ENCODE measurements around the gene CKS1B. TPM values are rescaled to one million over a fixed set of nuclear protein-coding genes. Genes with fewer than 3 reads are reported as not detected.

The CKS1B gene
- total and polyA plus RNA-seq, 4 donors: 32.4 to 57.9 (median 44.4) TPM

DNA sequence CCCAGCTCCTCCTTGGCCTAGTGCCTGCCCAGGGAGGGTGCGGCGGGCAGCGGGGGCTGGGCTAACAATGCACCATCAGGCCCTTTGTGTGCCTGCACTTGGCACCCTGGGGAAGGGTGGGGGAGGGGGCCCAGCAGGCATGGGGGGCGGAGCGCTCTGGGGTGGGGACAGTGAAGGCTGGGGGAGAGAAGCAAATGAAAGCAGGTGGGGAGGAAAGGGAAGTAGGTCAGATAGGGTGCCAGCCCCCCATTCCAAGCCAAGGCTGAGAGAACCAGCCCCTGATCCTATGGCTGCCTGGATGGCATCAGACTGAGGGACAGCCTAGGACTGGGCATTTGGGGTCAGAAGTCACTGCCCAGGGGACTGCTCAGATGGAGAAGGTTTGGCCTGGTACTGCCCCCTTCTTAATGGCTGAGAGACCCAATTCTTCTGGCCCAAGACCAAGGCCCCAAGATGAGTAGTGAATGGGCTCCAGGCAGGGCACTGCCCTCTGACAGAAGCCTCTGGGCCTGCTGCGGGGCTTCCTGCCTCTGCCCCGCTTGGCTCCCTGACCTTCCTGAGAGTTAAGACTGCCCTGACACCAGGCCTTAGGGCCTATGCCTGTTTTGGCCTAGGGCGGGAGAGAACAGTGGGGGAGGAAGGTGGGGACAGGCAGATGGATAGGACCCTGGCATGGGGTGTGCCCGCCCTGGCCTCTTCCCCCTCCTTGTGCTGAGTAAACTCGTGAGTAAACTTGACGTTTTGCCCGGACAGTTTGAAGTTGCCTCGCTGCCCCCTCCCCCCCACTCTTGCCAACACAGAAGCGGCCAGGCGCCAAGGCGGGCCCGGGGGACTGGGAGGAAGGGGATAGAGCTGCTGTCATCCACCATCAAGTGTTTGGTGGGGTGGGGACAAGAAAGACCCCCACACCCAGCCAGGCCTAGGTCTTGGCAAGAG is 30.9 kb downstream of the CKS1B start (continued):
- TF ChIP-seq HNF4G (IDR thresholded peaks at IDR 0.05) (no peak), YY1 (IDR thresholded peaks at IDR 0.05) (peak; percentile 38), FOXA1 (IDR thresholded peaks at IDR 0.05) (peak; percentile 35), SP1 (IDR thresholded peaks at IDR 0.05) (peak; percentile 63)
- TF ChIP-seq, protein P1, sequence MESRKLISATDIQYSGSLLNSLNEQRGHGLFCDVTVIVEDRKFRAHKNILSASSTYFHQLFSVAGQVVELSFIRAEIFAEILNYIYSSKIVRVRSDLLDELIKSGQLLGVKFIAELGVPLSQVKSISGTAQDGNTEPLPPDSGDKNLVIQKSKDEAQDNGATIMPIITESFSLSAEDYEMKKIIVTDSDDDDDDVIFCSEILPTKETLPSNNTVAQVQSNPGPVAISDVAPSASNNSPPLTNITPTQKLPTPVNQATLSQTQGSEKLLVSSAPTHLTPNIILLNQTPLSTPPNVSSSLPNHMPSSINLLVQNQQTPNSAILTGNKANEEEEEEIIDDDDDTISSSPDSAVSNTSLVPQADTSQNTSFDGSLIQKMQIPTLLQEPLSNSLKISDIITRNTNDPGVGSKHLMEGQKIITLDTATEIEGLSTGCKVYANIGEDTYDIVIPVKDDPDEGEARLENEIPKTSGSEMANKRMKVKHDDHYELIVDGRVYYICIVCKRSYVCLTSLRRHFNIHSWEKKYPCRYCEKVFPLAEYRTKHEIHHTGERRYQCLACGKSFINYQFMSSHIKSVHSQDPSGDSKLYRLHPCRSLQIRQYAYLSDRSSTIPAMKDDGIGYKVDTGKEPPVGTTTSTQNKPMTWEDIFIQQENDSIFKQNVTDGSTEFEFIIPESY (IDR thresholded peaks at IDR 0.05): no peak
- TF ChIP-seq, protein P2, sequence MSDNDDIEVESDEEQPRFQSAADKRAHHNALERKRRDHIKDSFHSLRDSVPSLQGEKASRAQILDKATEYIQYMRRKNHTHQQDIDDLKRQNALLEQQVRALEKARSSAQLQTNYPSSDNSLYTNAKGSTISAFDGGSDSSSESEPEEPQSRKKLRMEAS (IDR thresholded peaks at IDR 0.05): peak; percentile 57

DNA sequence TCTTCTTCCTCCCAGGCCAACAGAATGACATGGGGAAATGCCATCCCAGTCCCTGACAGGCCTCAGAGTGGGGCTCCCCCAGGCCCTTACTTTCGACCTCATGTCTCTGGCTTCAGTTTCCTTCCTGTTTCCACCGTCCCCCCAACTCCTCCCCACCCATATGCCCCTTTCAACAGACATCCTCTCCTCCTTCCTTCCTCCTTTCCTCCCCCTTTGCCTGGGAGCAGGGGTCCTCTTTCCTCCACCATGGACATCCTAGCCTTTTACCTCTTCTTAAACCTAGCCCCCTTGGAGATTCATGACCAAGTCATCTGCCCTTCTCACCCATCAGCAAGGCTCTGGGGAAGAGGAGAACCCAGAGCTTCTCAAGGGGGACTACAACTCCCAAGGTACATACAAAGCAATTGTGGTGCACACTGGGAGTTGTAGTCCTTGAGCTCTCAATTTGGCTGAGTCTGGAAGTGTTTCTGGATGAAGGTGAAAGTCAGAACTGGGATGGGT is 32.2 kb downstream of the CKS1B start:
- Histone ChIP-seq H3K36me3 (ENCODE audit: control insufficient read depth in 4 of 4, insufficient read depth in 3 of 4, low read depth in 1 of 4, low read length in 3 of 4) (no peaks in the 10 kb centered on the region), H3K27ac (ENCODE audit: low read depth in 1 of 2, low read length in 2 of 2) (peak overlapping the region; percentile 87 to 99), H3K9me3 (ENCODE audit: control insufficient read depth in 4 of 4, low read length in 3 of 4) (no peaks in the 10 kb centered on the region), H3K27me3 (ENCODE audit: control insufficient read depth in 4 of 4, insufficient read depth in 4 of 4, low read length in 3 of 4) (no peaks in the 10 kb centered on the region), H3K9ac (ENCODE audit: low read depth in 1 of 2, low read length in 2 of 2) (peak overlapping the region in 1 of 2 donors; percentile 51), H3K4me1 (ENCODE audit: control insufficient read depth in 4 of 4, insufficient read depth in 4 of 4, low read length in 3 of 4) (peaks cover 52 to 75% (median 67%) of the 10 kb centered on the region in 4 donors), H3K4me3 (ENCODE audit: low read depth in 1 of 3, low read length in 3 of 3) (no peak overlapping the region)
- TF ChIP-seq, protein P3, sequence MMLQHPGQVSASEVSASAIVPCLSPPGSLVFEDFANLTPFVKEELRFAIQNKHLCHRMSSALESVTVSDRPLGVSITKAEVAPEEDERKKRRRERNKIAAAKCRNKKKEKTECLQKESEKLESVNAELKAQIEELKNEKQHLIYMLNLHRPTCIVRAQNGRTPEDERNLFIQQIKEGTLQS (IDR thresholded peaks at IDR 0.05): no peak
- TF ChIP-seq, protein P1 (IDR thresholded peaks at IDR 0.05): no peak
- no peak for TF ChIP-seq RXRA (IDR thresholded peaks at IDR 0.05)
- TF ChIP-seq, protein P2 (IDR thresholded peaks at IDR 0.05): no peak
- TF ChIP-seq, protein P4, sequence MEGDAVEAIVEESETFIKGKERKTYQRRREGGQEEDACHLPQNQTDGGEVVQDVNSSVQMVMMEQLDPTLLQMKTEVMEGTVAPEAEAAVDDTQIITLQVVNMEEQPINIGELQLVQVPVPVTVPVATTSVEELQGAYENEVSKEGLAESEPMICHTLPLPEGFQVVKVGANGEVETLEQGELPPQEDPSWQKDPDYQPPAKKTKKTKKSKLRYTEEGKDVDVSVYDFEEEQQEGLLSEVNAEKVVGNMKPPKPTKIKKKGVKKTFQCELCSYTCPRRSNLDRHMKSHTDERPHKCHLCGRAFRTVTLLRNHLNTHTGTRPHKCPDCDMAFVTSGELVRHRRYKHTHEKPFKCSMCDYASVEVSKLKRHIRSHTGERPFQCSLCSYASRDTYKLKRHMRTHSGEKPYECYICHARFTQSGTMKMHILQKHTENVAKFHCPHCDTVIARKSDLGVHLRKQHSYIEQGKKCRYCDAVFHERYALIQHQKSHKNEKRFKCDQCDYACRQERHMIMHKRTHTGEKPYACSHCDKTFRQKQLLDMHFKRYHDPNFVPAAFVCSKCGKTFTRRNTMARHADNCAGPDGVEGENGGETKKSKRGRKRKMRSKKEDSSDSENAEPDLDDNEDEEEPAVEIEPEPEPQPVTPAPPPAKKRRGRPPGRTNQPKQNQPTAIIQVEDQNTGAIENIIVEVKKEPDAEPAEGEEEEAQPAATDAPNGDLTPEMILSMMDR (IDR thresholded peaks at IDR 0.05; ENCODE audit: low read depth, low read length, missing input control): no peak
- DNase-seq (ENCODE audit: low spot score): no peak
- 56% methylated on average over 2 of the region's 2 CpGs for WGBS

DNA sequence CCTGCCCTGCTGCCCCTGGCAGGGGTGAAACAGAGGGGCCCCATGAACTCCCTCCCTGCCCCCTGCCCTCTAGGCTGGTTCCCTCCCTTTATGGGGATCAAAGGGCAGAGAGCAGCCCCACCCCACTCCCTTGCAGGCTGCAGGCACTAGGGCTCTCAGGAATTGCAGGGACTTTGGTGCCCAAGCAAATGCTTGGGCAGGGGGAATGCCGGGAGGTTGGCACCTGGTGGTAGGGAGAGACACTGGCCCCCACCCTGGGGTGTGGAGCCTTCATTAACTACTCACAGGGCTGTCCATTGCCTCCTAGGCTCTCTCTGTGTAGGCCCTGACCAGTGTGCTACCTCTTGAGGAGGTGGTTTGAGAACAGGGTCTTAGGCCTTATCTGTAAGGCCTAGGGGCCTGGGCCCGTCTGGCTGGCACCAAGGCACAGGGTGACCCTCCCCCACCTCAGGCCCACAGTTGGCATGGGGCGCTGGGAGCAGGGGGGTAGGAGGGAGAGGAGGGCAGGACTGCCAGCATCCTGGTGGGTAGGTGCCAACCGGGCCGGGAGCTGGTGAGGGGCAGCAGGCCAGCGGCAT is 32.9 kb downstream of the CKS1B start:
- no peak for DNase-seq (ENCODE audit: low spot score)
- Histone ChIP-seq H3K9me3 (ENCODE audit: control insufficient read depth in 4 of 4, low read length in 3 of 4) (no peaks in the 10 kb centered on the region), H3K36me3 (ENCODE audit: control insufficient read depth in 4 of 4, insufficient read depth in 3 of 4, low read depth in 1 of 4, low read length in 3 of 4) (no peaks in the 10 kb centered on the region), H3K4me1 (ENCODE audit: control insufficient read depth in 4 of 4, insufficient read depth in 4 of 4, low read length in 3 of 4) (peaks cover 57 to 82% (median 72%) of the 10 kb centered on the region in 4 donors), H3K4me3 (ENCODE audit: low read depth in 1 of 3, low read length in 3 of 3) (peak overlapping the region in 1 of 3 donors; percentile 9), H3K9ac (ENCODE audit: low read depth in 1 of 2, low read length in 2 of 2) (peak overlapping the region in 1 of 2 donors; percentile 51), H3K27me3 (ENCODE audit: control insufficient read depth in 4 of 4, insufficient read depth in 4 of 4, low read length in 3 of 4) (no peaks in the 10 kb centered on the region), H3K27ac (ENCODE audit: low read depth in 1 of 2, low read length in 2 of 2) (peak overlapping the region; percentile 87 to 99)
- WGBS: 28% methylated on average over 6 of the region's 6 CpGs
- TF ChIP-seq HNF4G (IDR thresholded peaks at IDR 0.05) (peak; percentile 42), RXRA (IDR thresholded peaks at IDR 0.05) (peak; percentile 34 to 60), SP1 (IDR thresholded peaks at IDR 0.05) (peak; percentile 54), GABPA (IDR thresholded peaks at IDR 0.05 in 1 of 2, conservative IDR thresholded peaks at IDR 0.05 in 1 of 2) (no peak), NR2F2 (IDR thresholded peaks at IDR 0.05) (no peak), JUND (IDR thresholded peaks at IDR 0.05) (no peak), HNF4A (conservative IDR thresholded peaks at IDR 0.05) (peak; percentile 76 to 78), YY1 (IDR thresholded peaks at IDR 0.05) (no peak), RAD21 (IDR thresholded peaks at IDR 0.05) (peak in 1 of 2 donors; percentile 22), FOXA2 (IDR thresholded peaks at IDR 0.05) (no peak)
- TF ChIP-seq, protein P2 (IDR thresholded peaks at IDR 0.05): no peak
- TF ChIP-seq, protein P3 (IDR thresholded peaks at IDR 0.05): no peak
- TF ChIP-seq, protein P4 (IDR thresholded peaks at IDR 0.05; ENCODE audit: low read depth, low read length, missing input control): no peak
